SK-N-SH treated with all-trans-retinoic acid at 6 μM for 48 hours (cell line): ENCODE measurements around the gene SMIM45.

ENCODE experiments used
- ATAC-seq: fragments of 200-7000 bp; cut with Tn5 transposase; 3 replicates; pipeline ENCODE4 v1.9.1; 2020; ENCODE audit warnings: mild to moderate bottlenecking, moderate library complexity
- ARNTL ChIP-seq: fragments of 450-650 bp; formaldehyde crosslinking; IDR thresholded peaks from 2 replicates; pipeline ENCODE4 v1.5.0; 2020; ENCODE audit warnings: low read depth, mild to moderate bottlenecking, moderate library complexity, borderline replicate concordance
- BACH2 ChIP-seq: fragments of 250-450 bp; sonication (Bioruptor Pico); IDR thresholded peaks from 2 replicates; pipeline ENCODE4 v1.9.0; 2021; ENCODE audit warnings: mild to moderate bottlenecking, borderline replicate concordance
- CREB5 ChIP-seq: fragments of 250-450 bp; sonication (Bioruptor Pico); IDR thresholded peaks from 2 replicates; pipeline ENCODE4 v1.5.1; 2020; ENCODE audit warnings: low read depth, mild to moderate bottlenecking, moderate library complexity
- CSDC2 ChIP-seq: fragments of 250-450 bp; sonication (Bioruptor Pico); IDR thresholded peaks from 2 replicates; pipeline ENCODE4 v1.5.0; 2020; ENCODE audit warnings: mild to moderate bottlenecking, moderate library complexity
- ESRRG ChIP-seq: fragments of 250-450 bp; sonication (Bioruptor Pico); IDR thresholded peaks from 2 replicates; pipeline ENCODE4 v1.6.1; 2021; ENCODE audit warnings: mild to moderate bottlenecking
- GLIS3 ChIP-seq: fragments of 250-450 bp; sonication (Bioruptor Pico); IDR thresholded peaks from 2 replicates; pipeline ENCODE4 v1.5.0; 2020; ENCODE audit warnings: mild to moderate bottlenecking, moderate library complexity
- ISL1 ChIP-seq: fragments of 250-450 bp; sonication (Bioruptor Pico); IDR thresholded peaks from 2 replicates; pipeline ENCODE4 v2.1.2; 2022; ENCODE audit warnings: mild to moderate bottlenecking, moderate library complexity
- OSR1 ChIP-seq: fragments of 250-450 bp; sonication (Bioruptor Pico); IDR thresholded peaks from 2 replicates; pipeline ENCODE4 v1.8.0; 2022; ENCODE audit warnings: moderate library complexity, mild to moderate bottlenecking, inconsistent platforms
- PATZ1 ChIP-seq: fragments of 250-450 bp; sonication (Bioruptor Pico); IDR thresholded peaks from 2 replicates; pipeline ENCODE4 v1.8.0; 2020; ENCODE audit warnings: mild to moderate bottlenecking, moderate library complexity, borderline replicate concordance
- POU6F1 ChIP-seq: fragments of 250-450 bp; sonication (Bioruptor Pico); IDR thresholded peaks from 2 replicates; pipeline ENCODE4 v1.8.0; 2021; ENCODE audit warnings: low read depth, mild to moderate bottlenecking, moderate library complexity, borderline replicate concordance
- PPARA ChIP-seq: fragments of 250-450 bp; sonication (Bioruptor Pico); IDR thresholded peaks from 2 replicates; pipeline ENCODE4 v1.5.0; 2020; ENCODE audit warnings: mild to moderate bottlenecking, borderline replicate concordance
- RARB ChIP-seq: fragments of 250-450 bp; sonication (Bioruptor Pico); IDR thresholded peaks from 2 replicates; pipeline ENCODE4 v1.8.0; 2021; ENCODE audit warnings: mild to moderate bottlenecking, moderate library complexity
- SNAI2 ChIP-seq: fragments of 250-450 bp; sonication (Bioruptor Pico); IDR thresholded peaks from 2 replicates; pipeline ENCODE4 v1.5.0; 2020; ENCODE audit warnings: mild to moderate bottlenecking, moderate library complexity
- TCF4 ChIP-seq: fragments of 250-450 bp; sonication (Bioruptor Pico); IDR thresholded peaks from 2 replicates; pipeline ENCODE4 v1.8.0; 2021; ENCODE audit warnings: mild to moderate bottlenecking, moderate library complexity, borderline replicate concordance
- TSHZ2 ChIP-seq: fragments of 250-450 bp; sonication (Bioruptor Pico); IDR thresholded peaks from 2 replicates; pipeline ENCODE4 v1.5.0; 2020; ENCODE audit warnings: mild to moderate bottlenecking, moderate library complexity
- ZC3H10 ChIP-seq: fragments of 250-450 bp; sonication (Bioruptor Pico); IDR thresholded peaks from 2 replicates; pipeline ENCODE4 v1.5.1; 2021; ENCODE audit warnings: mild to moderate bottlenecking, moderate library complexity
- ZFP3 ChIP-seq: fragments of 250-450 bp; sonication (Bioruptor Pico); IDR thresholded peaks from 2 replicates; pipeline ENCODE4 v1.5.0; 2020; ENCODE audit warnings: mild to moderate bottlenecking, moderate library complexity
- ZFP30 ChIP-seq: fragments of 450-650 bp; formaldehyde crosslinking; IDR thresholded peaks from 2 replicates; pipeline ENCODE4 v1.5.0; 2022; ENCODE audit warnings: mild to moderate bottlenecking, moderate library complexity
- ZNF565 ChIP-seq: fragments of 450-650 bp; formaldehyde crosslinking; conservative IDR thresholded peaks from 2 replicates; pipeline ENCODE4 v1.5.0; 2020; ENCODE audit warnings: low read depth, mild to moderate bottlenecking, moderate library complexity
- ZNF70 ChIP-seq: fragments of 450-650 bp; formaldehyde crosslinking; IDR thresholded peaks from 2 replicates; pipeline ENCODE4 v1.5.0; 2020; ENCODE audit warnings: mild to moderate bottlenecking, moderate library complexity
- ZNF8 ChIP-seq: fragments of 450-650 bp; formaldehyde crosslinking; IDR thresholded peaks from 2 replicates; pipeline ENCODE4 v1.5.0; 2020; ENCODE audit warnings: mild to moderate bottlenecking, moderate library complexity

Gene SMIM45

GRCh38 chr22:41963453-41964111 is 11.6 kb downstream of the SMIM45 start:
- ATAC-seq = no peak
- peak; percentile 72; the same call in 1 of the 2 replicates for TF ChIP-seq ZFP3 (CRISPR knock-in tag)
- no peak for TF ChIP-seq ZNF8 (CRISPR knock-in tag)

GRCh38 chr22:41964112-41964491 is 12.2 kb downstream of the SMIM45 start:
- TF ChIP-seq SNAI2 (no peak), ZNF70 (CRISPR knock-in tag) (no peak), ZC3H10 (no peak), PATZ1 (CRISPR knock-in tag) (no peak), ZNF565 (CRISPR knock-in tag) (no peak), ARNTL (CRISPR knock-in tag) (no peak), ZFP30 (CRISPR knock-in tag) (no peak), ZFP3 (CRISPR knock-in tag) (no peak), BACH2 (CRISPR knock-in tag) (no peak), OSR1 (CRISPR knock-in tag) (no peak), CSDC2 (CRISPR knock-in tag) (no peak), TSHZ2 (CRISPR knock-in tag) (no peak), POU6F1 (CRISPR knock-in tag) (no peak), CREB5 (CRISPR knock-in tag) (no peak), TCF4 (CRISPR knock-in tag) (no peak), ISL1 (CRISPR knock-in tag) (no peak)
- no peak for ATAC-seq

GRCh38 chr22:41966225-41966606 is 14.3 kb downstream of the SMIM45 start:
- no peak for ATAC-seq
- TF ChIP-seq CSDC2 (CRISPR knock-in tag) (no peak), RARB (CRISPR knock-in tag) (no peak), PPARA (no peak), ISL1 (CRISPR knock-in tag) (no peak), ZC3H10 (no peak), POU6F1 (CRISPR knock-in tag) (no peak), ESRRG (no peak), ZFP30 (CRISPR knock-in tag) (no peak), CREB5 (CRISPR knock-in tag) (no peak), GLIS3 (CRISPR knock-in tag) (no peak), ZNF8 (CRISPR knock-in tag) (no peak), PATZ1 (CRISPR knock-in tag) (no peak), ZNF565 (CRISPR knock-in tag) (no peak), ZNF70 (CRISPR knock-in tag) (no peak), BACH2 (CRISPR knock-in tag) (no peak), ARNTL (CRISPR knock-in tag) (no peak)
